NCI-H1436 (cell line): ENCODE results near the gene NOXA1.
A peak's percentile ranks its signal among the peaks of the same experiment; 100 is the strongest.
"Not testable (repeated sequence)": the region's sequence is repeated elsewhere in the genome, so short reads cannot be mapped to it uniquely, and the experiment has no call there.

Experiments
- DNase-seq: peaks from one replicate; lab custom pipeline; 2025; lab: John Stamatoyannopoulos, UW

Gene NOXA1

DNA sequence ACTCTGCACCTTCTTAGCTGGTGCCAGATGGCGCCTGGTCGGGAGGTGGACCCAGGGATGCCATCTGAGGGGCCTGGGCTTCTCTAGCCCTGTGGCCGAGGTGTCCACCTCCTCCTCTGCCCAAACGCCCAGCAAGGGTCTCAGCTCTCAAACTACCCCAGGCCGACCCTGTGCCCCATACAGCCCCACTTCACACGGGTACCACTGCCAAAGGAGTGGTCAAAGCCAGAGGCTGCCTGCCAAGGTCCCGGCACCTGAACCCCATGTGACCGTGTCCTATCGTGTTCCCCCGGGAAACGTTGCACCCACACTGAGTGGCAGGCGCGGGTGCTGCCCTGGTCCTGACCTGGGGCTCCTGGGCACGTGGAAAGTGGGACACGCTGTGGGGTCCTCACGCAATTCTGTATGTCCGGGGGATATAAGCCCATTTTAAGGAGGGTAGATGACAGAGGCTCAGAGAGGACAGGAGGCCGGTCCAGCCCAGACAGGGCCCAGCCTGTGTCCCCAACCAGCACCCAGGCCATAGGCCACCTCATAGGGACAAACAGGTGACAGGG, 16.0 kb downstream of the NOXA1 start:
- no peak for DNase-seq

DNA sequence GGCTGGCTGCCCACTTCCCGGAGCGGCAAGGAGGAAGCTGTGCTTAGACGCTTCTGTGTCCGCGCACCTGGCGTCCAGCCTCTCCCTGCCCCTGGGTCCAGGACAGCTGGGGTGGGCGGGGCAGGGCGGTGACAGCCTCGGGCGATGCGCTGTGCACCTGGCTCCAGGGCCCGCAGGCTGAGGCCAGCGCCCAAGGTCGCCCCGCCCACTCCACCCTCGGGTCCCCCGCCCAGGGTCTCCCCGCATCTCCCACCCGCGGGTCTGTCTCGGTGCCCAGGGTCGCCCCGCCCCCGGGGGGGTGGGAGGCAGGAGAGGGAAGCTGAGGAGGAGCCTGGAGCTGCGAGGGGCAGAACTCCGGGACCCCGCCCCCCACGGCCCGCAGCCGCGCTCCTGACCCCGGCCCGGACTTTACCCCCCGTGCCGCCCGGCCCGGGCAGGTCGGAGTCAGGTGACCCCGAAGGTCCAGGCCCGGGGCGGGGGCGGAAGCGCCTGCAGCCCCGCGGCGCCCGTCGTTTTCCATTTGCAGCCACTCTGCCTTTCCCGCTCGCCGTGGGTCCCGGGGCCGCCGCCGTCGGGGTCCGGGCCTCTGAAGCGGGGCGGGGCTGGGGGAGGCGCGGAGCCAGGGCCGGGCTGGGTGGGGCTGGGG, 18.2 kb downstream of the NOXA1 start, which contains the start of gene ENTPD8:
ENTPD8 (minus strand) TSS at position 69 of the 646 bp plus-strand sequence. CDS start 3,072 bp downstream, outside the sequence.
- peak; percentile 49 for DNase-seq

DNA sequence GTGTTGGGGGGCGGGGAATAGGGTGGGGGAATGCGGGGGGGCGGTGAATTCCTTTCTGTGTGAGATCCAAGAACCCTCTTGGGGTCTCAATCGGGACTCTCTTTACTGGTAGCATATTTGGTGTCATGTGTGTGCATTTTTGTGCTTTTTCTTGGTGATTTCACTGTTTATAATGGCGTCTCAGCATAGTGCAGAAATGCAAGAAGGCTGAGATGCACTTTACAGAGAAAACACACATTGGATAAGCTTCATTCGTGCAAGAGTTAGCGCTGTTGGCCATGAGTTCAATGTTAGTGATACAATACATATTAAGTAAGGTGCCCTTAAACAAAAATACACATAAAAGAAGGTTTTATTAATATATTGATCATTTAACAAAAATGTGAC, 18.7 kb downstream of the NOXA1 start:
- DNase-seq: no peak

DNA sequence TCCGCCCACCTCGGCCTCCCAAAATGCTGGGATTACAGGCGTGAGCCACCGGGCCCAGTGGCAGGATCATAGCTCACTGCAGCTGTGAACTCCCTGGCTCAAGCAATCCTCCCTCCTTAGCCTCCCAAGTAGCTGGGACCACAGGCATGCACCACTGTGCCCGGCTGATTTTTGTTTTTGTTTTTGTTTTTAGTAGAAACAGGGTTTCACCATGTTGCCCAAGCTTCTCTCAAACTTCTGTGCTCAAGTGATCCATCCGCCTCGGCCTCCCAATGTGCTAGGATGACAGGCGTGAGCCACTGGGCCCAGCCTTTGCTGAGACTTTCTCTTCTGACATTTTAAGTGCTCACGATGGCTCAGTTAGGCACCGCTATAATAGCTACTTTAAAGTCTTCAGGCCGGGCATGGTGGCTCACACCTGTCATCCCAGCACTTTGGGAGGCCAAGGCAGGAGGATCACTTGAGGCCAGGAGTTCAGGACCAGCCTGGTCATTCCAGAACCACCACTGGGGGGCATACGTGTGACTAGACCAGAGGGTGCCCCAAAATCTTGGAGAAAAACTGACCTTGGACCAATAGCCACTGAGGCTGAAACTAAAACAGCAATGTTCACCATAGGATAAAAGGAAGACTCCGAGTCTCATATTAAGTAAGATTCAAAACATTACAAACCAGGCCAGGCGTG, 21.1 kb downstream of the NOXA1 start:
- no peak for DNase-seq

DNA sequence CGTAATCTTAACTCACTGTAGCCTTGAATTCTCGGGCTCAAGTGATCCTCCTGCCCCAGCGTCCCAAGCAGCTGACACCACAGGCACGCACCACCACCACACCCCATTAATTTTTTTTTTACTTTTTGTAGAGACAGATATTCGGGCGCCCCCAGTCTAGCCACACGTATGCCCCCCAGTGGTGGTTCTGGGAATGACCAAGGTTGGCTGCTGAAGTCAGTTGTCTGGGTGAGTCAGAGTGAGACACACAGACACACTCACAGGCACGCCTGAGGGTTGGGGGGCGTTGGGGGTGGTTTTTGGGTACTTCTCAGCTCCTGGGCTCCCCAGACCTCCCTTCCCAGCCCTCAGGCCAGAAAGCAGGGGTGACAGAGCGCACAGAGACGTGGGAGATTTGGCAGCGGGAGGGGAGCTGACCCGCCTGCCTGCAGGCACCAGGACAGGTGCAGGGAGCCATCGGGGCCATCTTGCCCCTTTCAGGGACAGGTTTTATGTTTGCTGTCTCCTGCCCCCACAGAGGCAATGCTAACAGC, 22.1 kb downstream of the NOXA1 start:
- DNase-seq: peak; percentile 54

DNA sequence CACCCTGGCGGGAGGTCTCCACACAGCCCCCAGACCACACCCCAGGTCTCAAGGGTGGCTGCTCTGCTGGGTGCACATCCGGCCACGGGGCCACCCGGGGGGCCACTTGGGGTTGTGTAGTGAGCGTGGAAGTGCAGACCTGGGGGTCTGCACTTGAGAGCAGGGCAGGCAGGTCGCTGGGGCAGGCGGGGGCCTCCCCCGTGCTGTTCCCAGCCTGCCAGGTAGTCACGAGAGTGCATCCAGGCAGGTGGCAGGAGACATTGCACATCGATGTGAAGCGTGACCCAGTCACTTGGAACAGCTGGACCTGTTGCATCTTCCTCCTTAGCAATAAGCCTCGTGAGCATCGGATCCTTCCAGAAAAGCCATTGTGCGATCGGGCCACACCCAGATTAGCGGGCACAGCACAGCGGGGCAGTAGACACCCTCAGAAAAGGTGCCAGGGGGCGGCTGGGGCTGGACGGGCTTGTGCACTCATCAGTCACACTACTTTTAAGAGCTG, 22.8 kb downstream of the NOXA1 start:
- DNase-seq: no peak

DNA sequence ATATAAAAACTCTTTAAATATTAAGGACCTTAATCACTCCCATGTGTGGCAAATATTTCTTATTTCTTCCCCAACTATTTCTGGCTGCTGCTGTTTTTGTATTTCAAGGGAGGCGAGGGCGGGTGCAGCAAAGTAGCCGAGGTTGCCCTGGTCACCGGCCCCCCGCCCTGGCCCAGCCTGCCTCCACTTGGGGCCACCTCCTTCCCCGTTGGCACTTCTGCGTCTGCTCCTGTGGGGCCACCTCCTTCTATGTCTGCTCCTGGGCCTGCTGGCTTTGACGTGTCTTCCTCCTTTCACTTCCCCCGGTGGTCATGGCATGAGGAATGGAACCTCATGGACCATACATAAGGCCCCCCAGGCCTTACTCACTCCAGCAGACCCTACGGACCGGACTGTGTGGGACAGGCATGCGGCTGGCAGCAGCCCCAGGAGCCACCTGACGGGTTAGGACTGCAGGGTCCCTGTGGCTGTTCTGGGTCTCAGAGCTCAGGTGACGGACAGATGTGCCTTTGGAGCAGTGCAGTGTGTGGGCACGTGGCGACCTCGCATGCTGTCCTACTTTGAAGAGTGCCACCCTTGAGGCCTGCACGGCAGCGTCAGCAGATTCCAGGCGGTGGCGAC, 23.8 kb downstream of the NOXA1 start:
- no peak for DNase-seq

DNA sequence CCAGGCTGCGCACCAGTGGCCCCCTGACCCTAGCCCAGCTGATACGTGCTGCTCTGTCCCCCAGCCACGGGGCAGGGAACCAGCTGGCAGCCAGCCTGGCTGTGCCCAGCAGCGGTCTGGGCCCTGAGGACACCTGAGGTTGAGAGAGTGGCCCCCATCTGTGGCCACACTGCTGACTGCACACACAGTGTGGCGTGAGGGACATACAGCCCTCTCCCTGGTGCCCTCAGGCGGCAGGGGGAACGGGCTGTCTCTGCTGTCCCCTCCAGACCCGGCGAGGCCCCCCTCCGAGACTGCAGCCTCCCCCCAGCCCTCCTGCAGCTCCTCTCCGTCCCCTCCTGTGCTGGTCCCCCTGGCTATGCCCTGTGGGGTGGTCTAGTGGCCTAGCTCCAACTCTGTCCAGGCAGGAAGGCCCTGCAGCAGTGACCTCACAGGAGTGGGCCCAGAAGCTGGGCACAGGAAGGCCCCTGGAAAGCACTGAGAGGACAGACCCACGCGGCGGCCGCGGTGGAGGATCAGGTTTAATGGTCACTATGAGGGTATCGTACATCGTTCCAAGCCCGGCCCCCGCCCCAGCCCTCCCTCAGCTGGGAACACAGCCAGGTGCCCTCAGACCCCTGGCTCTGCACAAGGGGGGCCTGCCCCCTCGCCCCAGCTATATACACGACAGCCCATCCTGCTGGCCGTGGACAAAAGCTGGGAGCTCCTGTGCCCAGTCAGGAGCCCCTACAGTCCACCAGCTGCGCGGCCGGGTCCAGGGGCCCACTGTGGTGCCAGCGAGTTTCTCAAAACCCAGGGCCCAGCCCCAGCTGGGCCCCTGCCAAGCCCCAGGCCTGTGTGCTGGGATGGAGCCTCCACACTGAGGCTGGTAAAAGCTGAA, 24.8 kb downstream of the NOXA1 start:
- DNase-seq: no peak

DNA sequence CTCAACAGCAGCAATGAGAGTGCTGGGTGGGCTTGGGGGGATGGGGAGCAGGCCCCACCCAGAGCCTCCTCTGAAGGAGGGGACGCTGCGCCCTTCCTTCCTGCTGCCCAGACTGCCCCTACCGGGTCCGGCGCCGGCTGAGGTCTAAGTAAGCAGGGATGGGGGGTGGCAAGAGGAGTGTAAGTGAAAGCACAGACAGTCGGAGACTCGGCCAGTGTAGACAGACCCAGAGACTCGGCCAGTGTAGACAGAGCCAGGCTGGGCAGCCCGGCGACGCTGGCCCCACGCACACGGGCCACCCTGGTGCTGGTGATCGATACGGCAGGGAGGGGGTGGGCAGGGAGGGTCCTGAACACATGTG, 25.4 kb downstream of the NOXA1 start:
- DNase-seq: no peak

DNA sequence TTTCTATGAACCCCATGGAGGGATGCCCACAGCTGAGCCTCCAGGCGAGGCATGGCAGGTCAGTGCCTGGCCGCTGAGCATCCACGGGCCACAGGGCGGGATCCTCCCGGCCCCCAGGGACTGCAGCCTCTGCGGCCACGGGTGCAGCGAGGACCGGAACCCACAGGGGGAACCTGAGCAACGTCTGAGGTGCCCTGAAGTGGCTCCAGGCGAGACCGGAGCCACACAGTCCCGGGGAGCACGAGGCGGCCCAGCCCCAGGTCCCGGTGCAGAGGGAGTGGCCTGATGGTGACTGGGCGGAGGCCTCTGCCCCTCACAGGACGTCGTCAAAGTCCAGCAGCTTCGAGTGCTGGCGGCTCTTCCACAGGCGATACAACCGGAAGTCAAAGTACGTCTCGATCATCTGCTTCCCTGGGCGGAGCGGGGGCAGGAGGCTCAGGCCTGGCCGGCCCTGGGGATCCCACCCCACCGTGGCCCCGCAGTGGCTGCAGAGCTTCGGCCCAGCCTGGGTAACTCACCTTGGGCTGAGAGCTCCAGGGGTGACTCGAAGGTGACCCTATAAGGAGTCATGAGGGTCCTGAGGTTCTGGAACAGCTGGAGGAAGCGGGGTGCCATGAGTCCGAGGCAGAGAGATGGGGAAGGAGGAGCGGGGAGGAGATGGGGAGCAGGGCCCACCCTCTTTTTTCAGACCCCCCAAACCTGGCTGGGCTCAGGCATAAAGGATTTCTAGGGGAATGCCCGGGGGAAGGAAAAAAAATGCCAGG, 26.1 kb downstream of the NOXA1 start:
- no peak for DNase-seq

DNA sequence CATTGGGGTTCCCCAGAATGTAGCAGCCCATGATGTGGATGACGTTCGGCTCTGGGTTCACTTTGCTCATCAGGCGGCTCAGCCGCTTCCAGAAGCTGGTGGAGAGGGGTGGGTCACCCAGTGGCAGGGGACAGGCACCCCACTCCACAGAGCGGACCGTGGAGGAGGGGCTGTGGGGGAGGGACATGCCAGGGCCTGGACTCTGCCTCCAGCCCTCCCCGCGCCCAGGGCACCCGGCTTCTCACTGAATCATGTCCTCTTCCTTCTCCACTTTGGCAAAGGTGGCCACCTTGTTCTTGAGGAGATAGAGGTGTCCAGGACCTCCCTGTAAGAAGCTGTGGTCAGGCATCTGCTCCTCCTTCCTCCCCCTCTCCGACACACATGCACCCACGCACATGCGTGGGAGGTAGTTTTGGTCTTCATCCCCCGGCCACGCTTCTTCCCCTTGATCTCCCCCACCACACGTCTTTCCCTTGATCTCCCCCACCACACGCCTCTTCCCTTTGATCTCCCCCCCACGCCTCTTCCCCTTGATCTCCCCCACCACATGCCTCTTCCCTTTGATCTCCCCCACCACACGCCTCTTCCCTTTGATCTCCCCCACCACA, 26.8 kb downstream of the NOXA1 start:
- no peak for DNase-seq

DNA sequence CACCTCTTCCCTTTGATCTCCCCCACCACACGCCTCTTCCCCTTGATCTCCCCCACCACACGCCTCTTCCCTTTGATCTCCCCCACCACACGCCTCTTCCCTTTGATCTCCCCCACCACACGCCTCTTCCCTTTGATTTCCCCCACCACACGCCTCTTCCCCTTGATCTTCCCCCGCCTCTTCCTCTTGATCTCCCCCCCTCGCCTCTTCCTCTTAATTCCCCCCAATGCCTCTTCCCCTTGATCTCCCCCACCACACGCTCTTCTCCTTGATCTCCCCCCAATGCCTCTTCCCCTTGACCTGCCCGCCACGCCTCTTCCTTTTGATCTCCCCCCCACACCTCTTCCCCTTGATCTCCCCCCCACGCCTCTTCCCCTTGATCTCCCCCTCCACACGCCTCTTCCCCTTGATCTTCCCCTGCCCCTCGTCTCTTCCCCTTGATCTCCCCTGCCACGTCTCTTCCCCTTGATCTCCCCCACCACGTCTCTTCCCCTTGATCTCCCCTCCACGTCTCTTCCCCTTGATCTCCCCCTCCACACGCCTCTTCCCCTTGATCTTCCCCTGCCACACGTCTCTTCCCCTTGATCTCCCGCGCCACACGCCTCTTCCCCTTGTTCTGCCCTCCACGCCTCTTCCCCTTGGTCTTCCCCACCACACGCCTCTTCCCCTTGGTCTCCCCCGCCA, 27.5 kb downstream of the NOXA1 start:
- not testable (repeated sequence) for DNase-seq

DNA sequence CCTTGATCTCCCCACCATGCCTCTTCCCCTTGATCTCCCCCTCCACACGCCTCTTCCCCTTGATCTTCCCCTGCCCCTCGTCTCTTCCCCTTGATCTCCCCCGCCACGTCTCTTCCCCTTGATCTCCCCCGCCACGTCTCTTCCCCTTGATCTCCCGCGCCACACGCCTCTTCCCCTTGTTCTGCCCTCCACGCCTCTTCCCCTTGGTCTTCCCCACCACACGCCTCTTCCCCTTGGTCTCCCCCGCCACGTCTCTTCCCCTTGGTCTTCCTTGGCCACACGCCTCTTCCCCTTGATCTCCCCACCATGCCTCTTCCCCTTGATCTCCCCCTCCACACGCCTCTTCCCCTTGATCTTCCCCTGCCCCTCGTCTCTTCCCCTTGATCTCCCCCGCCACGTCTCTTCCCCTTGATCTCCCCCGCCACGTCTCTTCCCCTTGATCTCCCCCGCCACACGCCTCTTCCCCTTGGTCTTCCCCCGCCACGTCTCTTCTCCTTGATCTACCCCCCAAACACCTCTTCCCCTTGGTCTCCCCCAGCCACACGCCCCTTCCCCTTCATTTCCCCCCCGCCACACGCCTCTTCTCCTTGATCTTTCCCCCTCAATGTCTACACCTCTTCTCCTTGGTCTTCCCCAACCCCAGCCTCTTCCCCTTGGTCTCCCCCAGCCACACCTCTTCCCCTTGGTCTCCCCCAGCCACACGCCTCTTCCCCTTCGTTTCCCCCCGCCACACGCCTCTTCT, 28.2 kb downstream of the NOXA1 start:
- not testable (repeated sequence) for DNase-seq

DNA sequence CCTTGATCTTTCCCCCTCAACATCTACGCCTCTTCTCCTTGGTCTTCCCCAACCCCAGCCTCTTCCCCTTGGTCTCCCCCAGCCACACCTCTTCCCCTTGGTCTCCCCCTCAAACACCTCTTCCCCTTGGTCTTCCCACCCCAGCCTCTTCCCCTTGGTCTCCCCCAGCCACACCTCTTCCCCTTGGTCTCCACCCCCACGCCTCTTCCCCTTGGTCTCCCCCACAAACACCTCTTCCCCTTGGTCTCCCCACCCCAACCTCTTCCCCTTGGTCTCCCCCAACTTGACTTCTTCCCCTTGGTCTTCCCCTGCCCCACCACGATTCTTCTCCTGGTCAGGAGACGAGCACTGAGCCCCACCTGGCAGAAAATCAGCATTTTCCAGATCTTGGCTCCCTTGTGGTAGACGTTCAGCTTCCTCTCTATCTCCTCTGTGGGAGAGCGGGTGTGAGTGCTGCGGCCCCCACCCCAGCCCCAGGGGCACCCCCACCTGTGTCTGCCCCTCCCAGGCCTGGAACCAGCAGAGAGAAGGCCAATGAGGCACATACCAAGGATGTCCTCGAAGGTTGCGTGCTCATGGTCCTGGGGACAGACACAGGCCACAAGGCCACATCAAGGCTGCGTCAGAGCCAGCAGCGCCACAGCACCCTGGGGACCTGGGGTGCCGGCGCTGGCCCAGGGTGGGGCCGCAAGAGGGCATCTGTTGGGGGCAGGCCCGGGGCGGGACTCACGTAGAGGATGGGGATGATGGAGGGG, 29.0 kb downstream of the NOXA1 start:
- DNase-seq: no peak

DNA sequence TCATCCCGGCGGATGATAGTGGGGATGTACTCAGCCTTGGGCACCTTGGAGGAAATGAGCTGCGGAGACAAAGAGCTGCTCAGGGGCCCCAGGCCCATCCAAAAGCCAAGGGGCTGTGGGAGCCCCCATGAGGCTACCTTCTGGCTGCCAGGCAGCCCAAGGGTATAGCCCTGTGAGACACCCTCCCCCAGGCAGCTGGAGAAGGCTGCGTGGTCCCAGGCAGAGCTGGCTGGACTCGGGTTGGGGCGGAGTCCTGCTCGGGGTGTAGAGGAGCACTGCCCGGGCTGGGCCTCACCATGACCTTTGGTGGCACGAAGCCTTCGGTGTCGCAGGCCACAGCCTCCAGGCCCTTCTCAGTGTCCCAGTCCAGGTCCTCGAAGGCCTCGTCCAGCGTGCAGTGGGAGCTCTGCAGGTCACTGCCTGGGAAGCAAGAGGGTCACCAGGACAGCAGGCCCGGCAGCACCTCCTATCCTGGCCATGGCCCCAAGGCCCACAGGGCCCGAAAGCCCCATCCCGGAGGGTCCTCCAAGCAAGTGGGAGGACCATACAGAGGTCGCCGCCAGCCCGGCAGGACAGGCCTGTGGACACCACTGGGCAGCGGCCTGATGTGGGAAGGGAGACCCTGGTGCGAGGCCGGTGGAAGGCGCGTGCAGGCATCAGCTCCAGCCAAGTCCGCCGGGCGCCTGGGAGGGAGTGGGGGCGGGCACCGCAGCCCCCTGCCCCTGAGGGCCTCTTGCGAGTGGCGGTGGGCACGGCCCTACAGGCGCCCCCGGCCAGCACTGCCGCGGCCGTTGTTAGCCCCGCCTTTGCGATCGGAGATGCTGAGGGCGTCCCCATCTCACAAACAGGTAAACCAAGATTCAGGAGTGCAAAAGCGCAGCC, 29.8 kb downstream of the NOXA1 start:
- DNase-seq: no peak

DNA sequence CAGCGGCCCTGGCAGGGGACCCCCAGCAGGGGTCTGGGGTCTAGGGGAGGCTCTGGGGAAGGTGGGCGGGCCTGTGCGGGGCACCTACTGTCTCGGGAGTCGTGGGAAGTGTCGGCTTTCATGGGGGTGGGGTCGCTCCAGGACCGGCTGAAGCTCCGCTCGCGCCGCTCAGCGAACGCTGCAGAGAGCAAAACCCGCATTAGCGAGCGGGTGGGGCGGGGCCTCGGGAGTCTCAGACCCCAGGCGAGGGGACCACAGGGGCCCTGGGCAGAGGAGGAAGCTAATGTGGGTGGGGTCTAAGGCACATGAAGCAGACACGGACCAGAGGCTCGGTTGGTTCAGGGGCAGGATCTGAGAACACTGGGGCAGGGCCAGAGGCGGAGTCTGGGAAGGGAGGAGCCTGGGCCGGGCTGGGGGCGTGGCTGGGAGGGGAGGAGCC, 30.5 kb downstream of the NOXA1 start:
- DNase-seq: peak; percentile 15

DNA sequence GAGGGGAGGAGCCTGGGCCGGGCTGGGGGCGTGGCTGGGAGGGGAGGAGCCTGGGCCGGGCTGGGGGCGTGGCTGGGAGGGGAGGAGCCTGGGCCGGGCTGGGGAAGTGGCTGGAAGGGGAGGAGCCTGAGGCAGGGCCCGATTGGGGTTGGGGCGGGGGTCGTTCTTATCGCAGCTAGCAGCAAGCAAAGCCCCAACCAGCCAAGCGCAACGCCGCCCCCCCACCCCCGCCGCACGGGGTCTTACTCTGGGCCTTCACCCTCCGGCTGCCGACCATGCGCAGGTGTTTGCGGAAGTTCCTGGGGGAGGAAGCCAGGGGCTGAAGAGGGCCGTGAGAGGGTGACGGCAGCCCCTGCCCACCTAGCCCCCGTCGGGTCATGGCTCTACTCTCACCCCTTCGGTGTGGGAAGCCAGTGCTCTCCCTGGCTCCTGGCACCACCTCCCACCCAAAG, 31.0 kb downstream of the NOXA1 start:
- DNase-seq: no peak
